Measurements from ENCODE around the gene MMP24. TPM values are rescaled to one million over a fixed set of nuclear protein-coding genes. Genes with fewer than 3 reads are reported as not detected.

Gene MMP24
- total and polyA plus RNA-seq, 2 of the 13 experiments (the other 11 are each of a cell fraction or from before 2014, with no cell fraction given), result 0.29 to 0.35 TPM

- TF ChIP-seq HOXA9 (CRISPR knock-in tag; IDR thresholded peaks at IDR 0.05; ENCODE audit: borderline replicate concordance) (no peak), EED (CRISPR knock-in tag; IDR thresholded peaks at IDR 0.05) (no peak), ZNF484 (CRISPR knock-in tag; IDR thresholded peaks at IDR 0.05; ENCODE audit: borderline replicate concordance, low read depth) (no peak), ZNF550 (CRISPR knock-in tag; IDR thresholded peaks at IDR 0.05; ENCODE audit: borderline replicate concordance) (no peak), IRF9 (CRISPR knock-in tag; IDR thresholded peaks at IDR 0.05; ENCODE audit: borderline replicate concordance) (no peak), ZNF138 (CRISPR knock-in tag; IDR thresholded peaks at IDR 0.05; ENCODE audit: low read depth) (no peak), SCMH1 (CRISPR knock-in tag; IDR thresholded peaks at IDR 0.05; ENCODE audit: borderline replicate concordance) (no peak), CREB3 (CRISPR knock-in tag; IDR thresholded peaks at IDR 0.05) (no peak), CHD4 (IDR thresholded peaks at IDR 0.05; ENCODE audit: borderline replicate concordance, low read length) (no peak), TCF12 (IDR thresholded peaks at IDR 0.05) (no peak), TCF12 (CRISPR knock-in tag; IDR thresholded peaks at IDR 0.05) (no peak), GZF1 (CRISPR knock-in tag; IDR thresholded peaks at IDR 0.05) (no peak), SP140L (CRISPR knock-in tag; IDR thresholded peaks at IDR 0.05; ENCODE audit: borderline replicate concordance) (no peak), ZBTB38 (CRISPR knock-in tag; IDR thresholded peaks at IDR 0.05) (no peak; the same call in 1 of the 2 replicates), ZMAT3 (CRISPR knock-in tag; conservative IDR thresholded peaks at IDR 0.05) (no peak), U2AF1 (optimal IDR thresholded peaks at IDR 0.05; ENCODE audit: low read depth, low read length) (no peak), GMEB1 (CRISPR knock-in tag; IDR thresholded peaks at IDR 0.05; ENCODE audit: borderline replicate concordance) (no peak)
- TF ChIP-seq, protein P1, sequence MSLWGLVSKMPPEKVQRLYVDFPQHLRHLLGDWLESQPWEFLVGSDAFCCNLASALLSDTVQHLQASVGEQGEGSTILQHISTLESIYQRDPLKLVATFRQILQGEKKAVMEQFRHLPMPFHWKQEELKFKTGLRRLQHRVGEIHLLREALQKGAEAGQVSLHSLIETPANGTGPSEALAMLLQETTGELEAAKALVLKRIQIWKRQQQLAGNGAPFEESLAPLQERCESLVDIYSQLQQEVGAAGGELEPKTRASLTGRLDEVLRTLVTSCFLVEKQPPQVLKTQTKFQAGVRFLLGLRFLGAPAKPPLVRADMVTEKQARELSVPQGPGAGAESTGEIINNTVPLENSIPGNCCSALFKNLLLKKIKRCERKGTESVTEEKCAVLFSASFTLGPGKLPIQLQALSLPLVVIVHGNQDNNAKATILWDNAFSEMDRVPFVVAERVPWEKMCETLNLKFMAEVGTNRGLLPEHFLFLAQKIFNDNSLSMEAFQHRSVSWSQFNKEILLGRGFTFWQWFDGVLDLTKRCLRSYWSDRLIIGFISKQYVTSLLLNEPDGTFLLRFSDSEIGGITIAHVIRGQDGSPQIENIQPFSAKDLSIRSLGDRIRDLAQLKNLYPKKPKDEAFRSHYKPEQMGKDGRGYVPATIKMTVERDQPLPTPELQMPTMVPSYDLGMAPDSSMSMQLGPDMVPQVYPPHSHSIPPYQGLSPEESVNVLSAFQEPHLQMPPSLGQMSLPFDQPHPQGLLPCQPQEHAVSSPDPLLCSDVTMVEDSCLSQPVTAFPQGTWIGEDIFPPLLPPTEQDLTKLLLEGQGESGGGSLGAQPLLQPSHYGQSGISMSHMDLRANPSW (CRISPR knock-in tag; IDR thresholded peaks at IDR 0.05; ENCODE audit: borderline replicate concordance), result no peak
- TF ChIP-seq, protein P2, sequence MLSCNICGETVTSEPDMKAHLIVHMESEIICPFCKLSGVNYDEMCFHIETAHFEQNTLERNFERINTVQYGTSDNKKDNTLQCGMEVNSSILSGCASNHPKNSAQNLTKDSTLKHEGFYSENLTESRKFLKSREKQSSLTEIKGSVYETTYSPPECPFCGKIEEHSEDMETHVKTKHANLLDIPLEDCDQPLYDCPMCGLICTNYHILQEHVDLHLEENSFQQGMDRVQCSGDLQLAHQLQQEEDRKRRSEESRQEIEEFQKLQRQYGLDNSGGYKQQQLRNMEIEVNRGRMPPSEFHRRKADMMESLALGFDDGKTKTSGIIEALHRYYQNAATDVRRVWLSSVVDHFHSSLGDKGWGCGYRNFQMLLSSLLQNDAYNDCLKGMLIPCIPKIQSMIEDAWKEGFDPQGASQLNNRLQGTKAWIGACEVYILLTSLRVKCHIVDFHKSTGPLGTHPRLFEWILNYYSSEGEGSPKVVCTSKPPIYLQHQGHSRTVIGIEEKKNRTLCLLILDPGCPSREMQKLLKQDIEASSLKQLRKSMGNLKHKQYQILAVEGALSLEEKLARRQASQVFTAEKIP (CRISPR knock-in tag; IDR thresholded peaks at IDR 0.05; ENCODE audit: borderline replicate concordance), result no peak
Measured at GRCh38 chr20:35305682-35306556, 79.4 kb downstream of the MMP24 start (continued).

Measured in HepG2 (cell line).